K562 (cell line): ENCODE data around the gene BBLN. TPM values are rescaled to one million over a fixed set of nuclear protein-coding genes. Genes with fewer than 3 reads are reported as not detected.

Source experiments
- C11orf30 ChIP-seq: fragments of 450-650 bp; IDR thresholded peaks from 2 replicates; pipeline ENCODE4 v1.6.1; 2016; ENCODE audit warnings: low read depth, mild to moderate bottlenecking
- EGR1 ChIP-seq: fragments of 450-650 bp; conservative IDR thresholded peaks from 2 replicates; pipeline ENCODE4 v1.6.1; 2017; ENCODE audit warnings: mild to moderate bottlenecking
- ELF2 ChIP-seq: fragments of 250-450 bp; sonication (Bioruptor Pico); IDR thresholded peaks from 2 replicates; pipeline ENCODE4 v1.5.0; 2021; ENCODE audit warnings: mild to moderate bottlenecking
- EP400 ChIP-seq: fragments of 450-650 bp; IDR thresholded peaks from 2 replicates; pipeline ENCODE4 v1.6.1; 2017; ENCODE audit warnings: antibody characterized with exemption, mild to moderate bottlenecking, moderate library complexity
- ESRRA ChIP-seq: fragments of 450-650 bp; IDR thresholded peaks from 2 replicates; pipeline ENCODE4 v1.6.1; 2014; ENCODE audit warnings: low read depth, mild to moderate bottlenecking, moderate library complexity, borderline replicate concordance
- GTF2E2 ChIP-seq: fragments of 200-800 bp; sonication (Bioruptor generic); IDR thresholded peaks from 2 replicates; pipeline ENCODE4 v1.6.1; 2016; ENCODE audit warnings: missing genetic modification characterization, missing compliant biosample characterization
- HCFC1 ChIP-seq: IDR thresholded peaks from 2 replicates; pipeline ENCODE4 v1.6.1; 2012; ENCODE audit warnings: low read depth, low read length, improper control_type of control experiment
- HDAC6 ChIP-seq: IDR thresholded peaks from 2 replicates; pipeline ENCODE4 v1.6.1; 2012; ENCODE audit warnings: low read depth, mild to moderate bottlenecking, control low read depth, inconsistent platforms, low read length, moderate library complexity
- IRF2 ChIP-seq: sonication (generic); formaldehyde crosslinking; IDR thresholded peaks from 2 replicates; pipeline ENCODE4 v1.8.1; 2022; ENCODE audit warnings: mild to moderate bottlenecking, missing genetic modification reagents
- NCOA2 ChIP-seq, 2 experiments: fragments of 450-650 bp; IDR thresholded peaks; 2 replicates each; pipeline ENCODE4 v1.6.1; 2018; ENCODE audit warnings: mild to moderate bottlenecking in 2 of 2, moderate library complexity in 1 of 2; ENCODE audit not compliant: partially characterized antibody in 2 of 2
- PHF20 ChIP-seq: fragments of 450-650 bp; IDR thresholded peaks from 2 replicates; pipeline ENCODE4 v1.6.1; 2018; ENCODE audit not compliant: partially characterized antibody
- POLR3G ChIP-seq: IDR thresholded peaks from 2 replicates; pipeline ENCODE4 v1.6.1; 2011; ENCODE audit not compliant: insufficient read length, insufficient replicate concordance; ENCODE audit errors: extremely low read depth
- PTTG1 ChIP-seq: fragments of 450-650 bp; IDR thresholded peaks from 2 replicates; pipeline ENCODE4 v1.6.1; 2016; ENCODE audit warnings: low read depth, mild to moderate bottlenecking, missing genetic modification characterization, missing compliant biosample characterization
- RAD21 ChIP-seq, 2 experiments: fragments of 250-450 bp in 1 of 2; fragments of 450-650 bp in 1 of 2; sonication (Bioruptor Pico) in 1 of 2; formaldehyde crosslinking in 1 of 2; IDR thresholded peaks in 1 of 2; conservative IDR thresholded peaks in 1 of 2; 2 replicates each; pipeline versions ENCODE4 v1.4.0 to v1.8.0; 2020 to 2022; ENCODE audit warnings: mild to moderate bottlenecking in 2 of 2, moderate library complexity in 1 of 2
- RBM22 ChIP-seq: fragments of 200-400 bp; formaldehyde crosslinking; IDR thresholded peaks from 2 replicates; pipeline ENCODE4 v1.6.1; 2018; ENCODE audit warnings: low read length, low read depth; ENCODE audit not compliant: poor library complexity, severe bottlenecking
- RHOXF2B ChIP-seq: fragments of 250-450 bp; sonication (Bioruptor Pico); conservative IDR thresholded peaks from 2 replicates; pipeline ENCODE4 v1.5.1; 2021
- SAFB ChIP-seq: fragments of 200-400 bp; formaldehyde crosslinking; IDR thresholded peaks from 2 replicates; pipeline ENCODE4 v1.6.1; 2017; ENCODE audit warnings: low read depth, low read length, borderline replicate concordance
- STAG1 ChIP-seq: sonication (generic); formaldehyde crosslinking; IDR thresholded peaks from 2 replicates; pipeline ENCODE4 v1.5.0; 2020; ENCODE audit warnings: missing genetic modification reagents, borderline replicate concordance
- SUPT5H ChIP-seq: fragments of 450-650 bp; IDR thresholded peaks from 2 replicates; pipeline ENCODE4 v1.6.1; 2016
- TRIM24 ChIP-seq, 2 experiments: fragments of 450-650 bp; IDR thresholded peaks; 2 replicates each; pipeline ENCODE4 v1.6.1; 2016
- YY1 ChIP-seq, 3 experiments: IDR thresholded peaks; 2 replicates each; pipeline ENCODE4 v1.6.1; 2011; ENCODE audit warnings: low read length in 2 of 3, mild to moderate bottlenecking in 2 of 3, moderate library complexity in 2 of 3, borderline replicate concordance in 1 of 3, control low read depth in 1 of 3, low read depth in 1 of 3; ENCODE audit not compliant: insufficient read depth in 3 of 3, insufficient replicate concordance in 2 of 3, control insufficient read depth in 1 of 3, insufficient read length in 1 of 3; ENCODE audit errors: extremely low read depth in 1 of 3
- ZNF184 ChIP-seq: sonication (generic); formaldehyde crosslinking; IDR thresholded peaks from 2 replicates; pipeline ENCODE4 v1.5.0; 2020; ENCODE audit warnings: missing genetic modification reagents
- ZNF217 ChIP-seq: sonication (generic); formaldehyde crosslinking; IDR thresholded peaks from 2 replicates; pipeline ENCODE4 v1.8.0; 2022; ENCODE audit warnings: mild to moderate bottlenecking, missing genetic modification reagents
- polyA plus RNA-seq, 8 experiments: library from polyadenylated mRNA; depleted of rRNA in 4 of 8; stranded (reverse) in 5 of 8; unstranded in 3 of 8; fragments of >200 nt; fragmentation: Nextera tagmentation in 2 of 8; fragmentation: Illumina TruSeq in 1 of 8; extraction: Ambion mirVana in 2 of 8; extraction: Trizol in 1 of 8; gene quantifications; 2 replicates each; pipeline versions ENCODE4 v1.2.1 to v1.2.3, GENCODE V29; 2011 to 2014; ENCODE audit warnings: inconsistent platforms in 1 of 8, missing spikeins in 1 of 8
- total RNA-seq, 7 experiments: library from RNA; depleted of rRNA in 6 of 7; stranded (reverse); fragments of >200 nt in 6 of 7; fragmentation: Illumina TruSeq in 2 of 7; extraction: Trizol in 2 of 7; gene quantifications; 2 replicates each; pipeline versions ENCODE4 v1.2.1 to v1.2.3, GENCODE V29; 2011 to 2021; ENCODE audit warnings: low replicate concordance in 1 of 7
- TF ChIP-seq, protein P1 (sequence below): fragments of 250-450 bp; sonication (Bioruptor Pico); IDR thresholded peaks from 2 replicates; pipeline ENCODE4 v1.4.0; 2020; ENCODE audit warnings: mild to moderate bottlenecking
- TF ChIP-seq, protein P2 (sequence below): fragments of 450-650 bp; IDR thresholded peaks from 2 replicates; pipeline ENCODE4 v1.6.1; 2017; ENCODE audit warnings: antibody characterized with exemption, mild to moderate bottlenecking

Gene BBLN
- total and polyA plus RNA-seq, 9 of the 15 experiments (the other 6 are each of a cell fraction or from before 2014, with no cell fraction given), result 4.2 to 331 (median 87.1) TPM

- TF ChIP-seq POLR3G (no peak), ESRRA (peak; percentile 7; the same call in 1 of the 2 replicates), HCFC1 (peak; percentile 35; the same call in 1 of the 2 replicates), EP400 (no peak), C11orf30 (no peak), SAFB (peak; percentile 33; the same call in 1 of the 2 replicates), YY1 (IDR thresholded peaks at IDR 0.05; ENCODE audit: borderline replicate concordance in 1 of 3, control insufficient read depth in 1 of 3, extremely low read depth in 1 of 3, insufficient read depth in 3 of 3, insufficient read length in 1 of 3, insufficient replicate concordance in 2 of 3, low read depth in 1 of 3, low read length in 2 of 3) (peak in 2 of 3 experiments; percentile 46 to 71), ZNF184 (no peak), NCOA2 (IDR thresholded peaks at IDR 0.05; ENCODE audit: partially characterized antibody in 2 of 2) (no peak), STAG1 (0 out of 2 replicates have a peak, but pooled peaks have one; percentile 22), SUPT5H (0 out of 2 replicates have a peak, but pooled peaks have one; percentile 30), EGR1 (peak; percentile 61), TRIM24 (IDR thresholded peaks at IDR 0.05) (no peak), RBM22 (peak; percentile 30), HDAC6 (no peak), RHOXF2B (CRISPR knock-in tag) (no peak), ELF2 (0 out of 2 replicates have a peak, but pooled peaks have one; percentile 35), IRF2 (CRISPR knock-in tag) (no peak), PHF20 (peak; percentile 25), RAD21 (CRISPR knock-in tag; conservative IDR thresholded peaks at IDR 0.05 in 1 of 2, IDR thresholded peaks at IDR 0.05 in 1 of 2) (no peak), PTTG1 (no peak), ZNF217 (CRISPR knock-in tag) (no peak), GTF2E2 (tag) (no peak)
- TF ChIP-seq, protein P1, sequence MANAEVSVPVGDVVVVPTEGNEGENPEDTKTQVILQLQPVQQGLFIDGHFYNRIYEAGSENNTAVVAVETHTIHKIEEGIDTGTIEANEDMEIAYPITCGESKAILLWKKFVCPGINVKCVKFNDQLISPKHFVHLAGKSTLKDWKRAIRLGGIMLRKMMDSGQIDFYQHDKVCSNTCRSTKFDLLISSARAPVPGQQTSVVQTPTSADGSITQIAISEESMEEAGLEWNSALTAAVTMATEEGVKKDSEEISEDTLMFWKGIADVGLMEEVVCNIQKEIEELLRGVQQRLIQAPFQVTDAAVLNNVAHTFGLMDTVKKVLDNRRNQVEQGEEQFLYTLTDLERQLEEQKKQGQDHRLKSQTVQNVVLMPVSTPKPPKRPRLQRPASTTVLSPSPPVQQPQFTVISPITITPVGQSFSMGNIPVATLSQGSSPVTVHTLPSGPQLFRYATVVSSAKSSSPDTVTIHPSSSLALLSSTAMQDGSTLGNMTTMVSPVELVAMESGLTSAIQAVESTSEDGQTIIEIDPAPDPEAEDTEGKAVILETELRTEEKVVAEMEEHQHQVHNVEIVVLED, result peak; percentile 47; the same call in 1 of the 2 replicates
- TF ChIP-seq, protein P2, sequence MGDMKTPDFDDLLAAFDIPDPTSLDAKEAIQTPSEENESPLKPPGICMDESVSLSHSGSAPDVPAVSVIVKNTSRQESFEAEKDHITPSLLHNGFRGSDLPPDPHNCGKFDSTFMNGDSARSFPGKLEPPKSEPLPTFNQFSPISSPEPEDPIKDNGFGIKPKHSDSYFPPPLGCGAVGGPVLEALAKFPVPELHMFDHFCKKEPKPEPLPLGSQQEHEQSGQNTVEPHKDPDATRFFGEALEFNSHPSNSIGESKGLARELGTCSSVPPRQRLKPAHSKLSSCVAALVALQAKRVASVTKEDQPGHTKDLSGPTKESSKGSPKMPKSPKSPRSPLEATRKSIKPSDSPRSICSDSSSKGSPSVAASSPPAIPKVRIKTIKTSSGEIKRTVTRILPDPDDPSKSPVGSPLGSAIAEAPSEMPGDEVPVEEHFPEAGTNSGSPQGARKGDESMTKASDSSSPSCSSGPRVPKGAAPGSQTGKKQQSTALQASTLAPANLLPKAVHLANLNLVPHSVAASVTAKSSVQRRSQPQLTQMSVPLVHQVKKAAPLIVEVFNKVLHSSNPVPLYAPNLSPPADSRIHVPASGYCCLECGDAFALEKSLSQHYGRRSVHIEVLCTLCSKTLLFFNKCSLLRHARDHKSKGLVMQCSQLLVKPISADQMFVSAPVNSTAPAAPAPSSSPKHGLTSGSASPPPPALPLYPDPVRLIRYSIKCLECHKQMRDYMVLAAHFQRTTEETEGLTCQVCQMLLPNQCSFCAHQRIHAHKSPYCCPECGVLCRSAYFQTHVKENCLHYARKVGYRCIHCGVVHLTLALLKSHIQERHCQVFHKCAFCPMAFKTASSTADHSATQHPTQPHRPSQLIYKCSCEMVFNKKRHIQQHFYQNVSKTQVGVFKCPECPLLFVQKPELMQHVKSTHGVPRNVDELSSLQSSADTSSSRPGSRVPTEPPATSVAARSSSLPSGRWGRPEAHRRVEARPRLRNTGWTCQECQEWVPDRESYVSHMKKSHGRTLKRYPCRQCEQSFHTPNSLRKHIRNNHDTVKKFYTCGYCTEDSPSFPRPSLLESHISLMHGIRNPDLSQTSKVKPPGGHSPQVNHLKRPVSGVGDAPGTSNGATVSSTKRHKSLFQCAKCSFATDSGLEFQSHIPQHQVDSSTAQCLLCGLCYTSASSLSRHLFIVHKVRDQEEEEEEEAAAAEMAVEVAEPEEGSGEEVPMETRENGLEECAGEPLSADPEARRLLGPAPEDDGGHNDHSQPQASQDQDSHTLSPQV, result peak; percentile 67; the same call in 1 of the 2 replicates
Measured at GRCh38 chr9:128127568-128127989, 32.5 kb upstream of the BBLN start, which contains the start of gene PTGES2 (continued).
